Measurements from ENCODE around the gene CLEC1A. TPM values are rescaled to one million over a fixed set of nuclear protein-coding genes. Genes with fewer than 3 reads are reported as not detected.

Gene CLEC1A, protein sequence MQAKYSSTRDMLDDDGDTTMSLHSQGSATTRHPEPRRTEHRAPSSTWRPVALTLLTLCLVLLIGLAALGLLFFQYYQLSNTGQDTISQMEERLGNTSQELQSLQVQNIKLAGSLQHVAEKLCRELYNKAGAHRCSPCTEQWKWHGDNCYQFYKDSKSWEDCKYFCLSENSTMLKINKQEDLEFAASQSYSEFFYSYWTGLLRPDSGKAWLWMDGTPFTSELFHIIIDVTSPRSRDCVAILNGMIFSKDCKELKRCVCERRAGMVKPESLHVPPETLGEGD
- 12.8 and 20.0 TPM in 2 replicates for total RNA-seq

DNA sequence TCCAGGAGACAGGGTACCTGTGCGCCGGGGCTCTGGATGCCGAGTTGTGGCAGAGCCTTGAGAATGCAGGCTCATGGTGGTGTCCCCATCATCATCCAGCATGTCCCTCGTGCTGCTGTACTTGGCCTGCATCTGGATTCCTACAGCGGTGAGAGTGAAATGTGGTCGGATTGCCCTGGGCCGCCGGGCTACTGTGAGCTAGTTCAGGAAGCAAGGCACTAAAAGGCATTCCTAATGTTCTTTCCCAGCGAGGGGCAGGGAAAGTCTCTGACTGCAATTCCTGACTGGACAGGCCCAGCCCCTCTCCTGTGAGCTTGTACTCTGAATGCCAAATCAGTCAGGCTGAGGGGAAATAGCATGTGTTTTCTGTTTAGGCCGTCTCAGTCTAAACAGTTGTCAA, at the start of gene CLEC1A:
TSS of gene CLEC1A (minus strand) at position 195 of the 400 bp plus-strand sequence. CDS start at position 132, 63 bp downstream.
- peak; percentile 44 for DNase-seq (ENCODE audit: extremely low read depth, low read depth, low spot score)

DNA sequence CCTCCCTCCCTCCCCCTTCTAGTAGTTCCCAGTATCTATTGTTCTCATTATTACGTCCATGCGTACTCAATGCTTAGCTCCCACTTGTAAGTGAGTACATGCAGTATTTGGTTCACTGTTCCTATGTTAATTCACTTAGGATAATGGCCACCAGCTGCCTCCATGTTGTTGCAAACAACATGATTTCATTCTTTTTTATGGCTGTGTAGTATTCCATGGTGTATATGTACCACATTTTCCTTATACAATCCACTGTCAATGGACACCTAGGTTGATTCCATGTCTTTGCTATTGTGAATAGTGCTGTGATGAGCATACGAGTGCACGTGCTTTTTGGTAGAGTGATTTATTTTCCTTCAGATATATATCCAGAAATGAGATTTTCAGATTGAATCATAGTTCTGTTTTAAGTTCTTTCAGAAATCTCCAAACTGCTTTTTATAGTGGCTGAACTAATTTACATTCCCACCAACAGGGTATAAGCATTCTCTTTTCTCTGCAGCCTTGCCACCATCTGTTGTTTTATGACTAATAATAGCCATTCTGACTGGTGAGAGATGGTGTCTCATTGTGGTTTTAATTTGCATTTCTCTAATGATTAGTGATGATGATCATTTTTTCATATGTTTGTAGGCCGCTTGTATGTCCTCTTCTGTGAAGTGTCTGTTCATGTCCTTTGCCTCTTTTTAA, 49.1 kb upstream of the CLEC1A start:
- DNase-seq (ENCODE audit: extremely low read depth, low read depth, low spot score), result no peak

DNA sequence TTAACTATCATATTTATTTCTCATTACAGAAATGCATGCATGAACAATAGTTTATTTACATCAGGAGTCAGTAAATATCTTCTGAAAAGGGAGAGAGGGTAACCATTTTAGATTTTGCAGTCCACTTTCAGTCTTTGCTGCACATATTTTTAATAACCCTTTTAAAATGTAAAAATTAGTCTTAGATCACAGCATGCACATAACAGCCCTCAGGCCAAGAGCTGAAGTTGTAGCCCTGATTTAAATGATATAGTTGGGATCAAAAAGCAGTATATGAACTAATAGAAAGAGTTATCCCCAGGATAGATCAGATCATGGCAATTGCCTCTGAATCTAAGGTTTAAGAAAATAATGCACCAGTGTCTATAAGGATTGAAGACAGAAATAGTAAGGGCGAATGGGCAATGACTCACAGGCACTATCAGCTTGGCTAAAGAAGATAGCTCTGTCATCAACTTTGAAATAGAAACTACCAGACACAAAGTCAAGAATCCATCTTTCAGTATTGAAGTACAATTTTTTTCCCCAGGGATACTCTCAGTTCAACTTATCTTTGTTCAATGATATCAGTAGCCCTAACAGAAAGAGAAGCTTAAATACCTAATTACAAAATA, 44.3 kb upstream of the CLEC1A start:
- no peak for DNase-seq (ENCODE audit: extremely low read depth, low read depth, low spot score)

DNA sequence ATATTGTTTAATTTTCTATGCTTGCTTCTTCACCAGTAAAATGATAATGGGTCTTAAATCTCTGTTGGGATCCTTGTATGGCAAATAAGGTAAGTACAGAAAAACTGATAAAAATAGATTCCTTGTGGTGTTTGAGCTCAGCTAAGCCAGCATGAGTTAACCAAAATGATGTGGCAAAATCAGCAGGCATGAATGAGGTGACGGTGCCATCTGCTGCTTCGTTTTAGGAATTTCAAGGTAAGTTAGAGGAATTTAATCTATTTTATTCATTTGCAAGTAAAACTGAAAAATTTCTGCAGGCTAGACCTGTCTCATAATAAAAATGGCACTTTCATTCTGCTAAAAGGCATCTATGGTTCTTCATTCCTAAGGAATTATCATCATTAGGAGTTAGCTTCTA, 41.2 kb upstream of the CLEC1A start:
- DNase-seq (ENCODE audit: extremely low read depth, low read depth, low spot score), result peak; percentile 80

DNA sequence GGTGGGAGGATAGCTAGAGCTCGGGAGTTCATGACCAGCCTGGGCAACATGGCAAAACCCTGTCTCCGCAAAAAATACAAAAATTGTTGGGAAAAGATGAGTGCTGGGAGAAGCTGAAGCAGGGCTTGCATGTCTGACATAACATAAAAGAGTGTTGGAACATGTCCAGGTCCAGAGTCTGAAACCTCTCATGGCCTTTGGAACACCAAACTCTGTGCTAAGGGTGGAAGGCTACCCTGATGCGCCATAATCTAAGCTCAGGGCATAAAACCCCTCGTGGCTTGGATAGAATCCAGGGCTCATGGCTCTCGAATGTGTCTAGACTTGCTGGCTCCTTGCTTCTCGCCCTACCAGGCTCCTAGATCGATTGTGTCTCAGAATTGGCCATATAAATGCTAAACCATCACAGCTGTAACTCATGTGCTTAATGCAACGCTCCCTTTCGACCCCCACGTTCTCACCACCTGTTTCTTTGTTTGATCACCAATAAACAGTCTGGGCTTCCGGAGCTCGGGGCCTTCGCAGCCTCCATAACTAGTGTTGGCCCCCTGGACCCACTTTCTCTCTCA, 37.9 kb upstream of the CLEC1A start:
- no peak for DNase-seq (ENCODE audit: extremely low read depth, low read depth, low spot score)

DNA sequence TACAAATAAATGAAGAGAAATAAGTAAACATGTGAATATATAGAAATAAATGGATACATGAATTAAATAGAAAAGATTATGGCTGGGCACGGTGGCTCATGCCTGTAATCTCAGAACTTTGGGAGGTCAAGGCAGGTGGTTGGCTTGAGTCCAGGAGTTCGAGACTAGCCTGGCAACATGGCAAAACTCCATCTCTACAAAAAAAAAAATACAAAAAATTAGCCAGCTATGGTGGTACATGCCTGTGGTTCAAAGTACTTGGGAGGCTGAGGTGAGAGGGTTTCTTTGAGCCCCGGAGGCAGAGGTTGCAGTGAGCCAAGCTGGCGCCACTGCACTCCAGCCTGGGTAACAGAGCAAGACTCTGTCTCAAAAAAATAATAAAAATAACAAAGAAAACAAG, 36.3 kb upstream of the CLEC1A start:
- DNase-seq (ENCODE audit: extremely low read depth, low read depth, low spot score), result no peak

DNA sequence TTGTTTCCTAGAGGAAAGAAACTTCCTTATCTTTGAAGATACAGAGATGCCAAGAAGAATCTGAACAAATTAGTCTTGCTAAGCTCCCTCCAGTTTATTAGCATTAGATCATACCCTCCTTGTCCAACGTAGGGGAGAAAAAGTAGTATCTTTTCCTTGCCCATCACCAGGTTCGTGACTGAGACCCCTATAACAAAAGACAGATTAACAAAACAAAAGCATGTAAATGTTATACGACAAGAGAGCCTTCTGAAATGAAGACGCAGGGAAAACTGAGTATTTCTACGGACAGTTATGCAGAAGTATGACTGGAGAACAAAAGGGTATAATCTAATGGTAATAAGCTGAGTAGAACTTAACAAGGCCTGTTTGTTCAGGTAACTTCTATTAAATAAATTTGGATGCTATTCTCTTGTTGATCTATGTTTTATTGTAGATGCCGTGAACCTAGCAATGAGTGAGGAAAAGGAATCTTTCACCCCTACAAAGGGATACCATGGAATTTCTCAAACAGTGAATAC, 34.1 kb upstream of the CLEC1A start:
- no peak for DNase-seq (ENCODE audit: extremely low read depth, low read depth, low spot score)

DNA sequence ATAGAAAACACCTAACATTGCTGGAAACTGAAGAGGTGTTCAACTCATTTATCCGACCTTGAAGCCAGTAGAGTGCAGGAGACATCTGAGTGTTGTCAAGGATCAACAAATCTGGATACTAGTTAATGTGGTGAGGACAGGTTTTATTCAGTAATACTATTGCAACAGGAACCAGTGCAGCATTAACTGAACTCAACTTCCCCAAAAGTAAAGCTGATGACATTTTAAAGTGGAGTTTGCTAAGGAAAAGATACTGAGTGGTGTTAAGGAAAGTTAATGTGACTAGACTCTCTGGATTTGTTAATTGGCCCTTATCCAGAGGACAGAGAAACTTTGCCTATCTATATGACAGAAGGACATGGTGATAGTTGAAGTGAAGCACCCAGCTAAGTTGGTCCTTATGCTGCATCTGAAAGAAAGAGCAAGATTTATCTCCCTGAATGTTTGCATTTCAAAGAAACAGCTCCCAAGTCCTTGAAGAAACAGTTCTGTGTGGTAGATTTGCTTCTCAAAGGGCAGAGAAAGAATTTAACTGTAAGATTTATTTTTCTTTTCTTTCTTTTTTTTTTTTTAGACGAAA, 32.4 kb upstream of the CLEC1A start:
- no peak for DNase-seq (ENCODE audit: extremely low read depth, low read depth, low spot score)

DNA sequence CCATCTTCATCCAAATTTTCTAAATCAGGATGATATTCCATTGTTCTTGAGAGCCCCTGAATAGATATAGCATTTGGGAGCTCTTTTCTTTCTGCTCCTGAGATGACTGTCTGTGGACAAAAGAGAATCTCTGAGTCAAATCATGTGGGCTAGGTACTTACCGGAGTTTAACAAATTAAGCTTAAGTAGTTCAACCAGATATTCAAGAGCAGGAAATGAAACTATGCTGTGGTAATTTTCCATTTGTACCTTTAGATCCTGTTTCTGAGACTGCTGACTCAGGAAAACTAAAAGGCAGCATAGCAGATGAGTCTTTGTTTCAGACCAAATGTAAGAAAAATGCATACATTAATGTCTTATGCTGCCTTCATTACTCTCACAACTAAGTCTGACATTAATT, 31.3 kb upstream of the CLEC1A start, which contains the start of gene CLEC7A:
TSS of gene CLEC7A (minus strand) at position 158 of the 400 bp plus-strand sequence. CDS start at position 41, 117 bp downstream.
- DNase-seq (ENCODE audit: extremely low read depth, low read depth, low spot score), result no peak

DNA sequence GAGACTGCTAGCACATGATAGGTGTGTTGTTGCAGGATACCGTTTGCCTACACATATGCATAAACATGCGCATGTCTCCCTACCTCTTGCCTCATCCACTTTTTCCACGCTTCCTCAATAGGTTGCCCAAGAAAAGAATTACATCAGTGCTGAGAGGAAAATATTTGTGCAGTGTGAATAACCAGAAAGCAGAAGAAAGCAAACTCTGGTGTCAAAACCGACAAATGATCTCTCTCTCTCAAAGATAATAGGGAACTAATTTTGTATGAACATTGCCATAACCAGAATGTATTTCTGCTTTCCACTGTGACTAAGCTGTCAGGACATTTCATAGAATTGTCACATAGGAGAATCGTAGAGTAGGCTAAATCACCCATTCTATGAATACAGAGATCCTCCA, 29.9 kb upstream of the CLEC1A start:
- DNase-seq (ENCODE audit: extremely low read depth, low read depth, low spot score), result no peak

DNA sequence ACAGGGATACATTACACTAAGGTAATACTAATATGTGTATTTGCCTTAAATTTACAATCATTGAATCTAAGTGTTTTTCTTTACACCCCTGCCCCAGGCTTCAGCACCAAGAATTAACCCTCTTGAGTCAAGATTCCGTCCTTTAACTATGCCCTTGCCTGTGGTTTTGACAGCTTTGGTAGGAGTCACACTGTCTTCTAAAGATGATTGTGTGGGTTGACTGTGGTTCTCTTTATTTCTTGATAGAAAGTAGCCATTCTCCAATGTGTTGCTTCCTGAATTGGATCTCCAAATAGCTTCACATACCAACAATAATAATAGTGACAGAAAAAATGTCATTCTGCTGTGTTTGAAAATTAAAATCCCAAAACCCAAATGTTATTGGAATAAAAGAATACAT, 27.6 kb upstream of the CLEC1A start:
- DNase-seq (ENCODE audit: extremely low read depth, low read depth, low spot score), result no peak

DNA sequence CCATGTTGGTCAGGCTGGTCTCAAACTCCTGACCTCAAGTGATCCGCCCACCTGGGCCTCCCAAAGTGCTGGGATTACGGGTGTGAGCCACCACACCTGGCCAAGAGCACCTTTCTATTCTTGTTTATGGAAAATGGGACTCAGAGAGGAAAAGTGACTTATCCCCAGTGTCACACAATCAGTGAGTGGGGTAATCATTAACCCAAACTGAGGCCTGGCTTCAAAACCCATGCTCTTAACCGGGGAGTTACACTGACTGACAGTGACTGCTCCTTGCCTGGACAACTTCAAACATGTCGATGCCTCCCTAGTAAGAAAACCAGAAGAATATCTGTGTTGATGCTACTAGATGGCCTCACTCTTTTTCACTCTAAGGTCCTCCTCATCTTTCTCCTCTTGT, 23.9 kb upstream of the CLEC1A start:
- no peak for DNase-seq (ENCODE audit: extremely low read depth, low read depth, low spot score)

DNA sequence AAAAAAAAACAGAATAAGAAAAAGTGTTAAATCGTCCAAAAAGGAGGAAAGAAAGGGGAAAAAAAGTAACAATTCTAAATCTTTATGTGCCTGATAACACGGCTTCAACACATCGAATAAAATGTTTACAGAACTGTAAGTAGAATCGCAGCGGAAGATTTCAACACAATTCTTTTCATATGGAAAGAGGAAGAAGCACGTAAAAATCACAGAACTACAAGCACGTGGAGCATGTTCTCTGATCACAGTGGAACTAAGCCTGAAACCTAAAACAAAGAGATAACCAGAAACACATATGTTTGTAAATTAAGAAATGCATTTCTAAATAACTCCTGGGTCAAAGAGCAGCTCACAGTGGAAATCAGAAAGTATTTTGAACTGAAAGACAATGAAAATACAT, 22.5 kb upstream of the CLEC1A start:
- no peak for DNase-seq (ENCODE audit: extremely low read depth, low read depth, low spot score)

DNA sequence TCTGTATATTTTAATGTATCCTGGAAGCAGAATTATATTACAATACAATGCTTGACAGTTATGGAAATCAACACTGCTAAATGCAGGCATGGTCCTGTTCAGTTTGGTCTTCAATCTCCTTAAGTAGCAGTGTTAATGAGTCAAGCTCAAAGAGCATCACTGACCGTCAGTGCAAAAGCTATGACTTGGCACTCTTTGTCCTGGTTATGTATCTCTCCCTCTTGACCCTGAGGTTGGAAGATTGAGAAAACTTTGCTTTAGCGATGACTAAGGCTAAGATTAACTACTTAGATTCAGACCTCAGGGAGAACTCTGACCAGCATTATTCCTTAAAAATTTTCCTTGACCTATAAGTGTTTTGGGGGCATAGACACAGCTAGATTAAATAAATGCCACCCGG, 20.3 kb upstream of the CLEC1A start:
- DNase-seq (ENCODE audit: extremely low read depth, low read depth, low spot score), result no peak

DNA sequence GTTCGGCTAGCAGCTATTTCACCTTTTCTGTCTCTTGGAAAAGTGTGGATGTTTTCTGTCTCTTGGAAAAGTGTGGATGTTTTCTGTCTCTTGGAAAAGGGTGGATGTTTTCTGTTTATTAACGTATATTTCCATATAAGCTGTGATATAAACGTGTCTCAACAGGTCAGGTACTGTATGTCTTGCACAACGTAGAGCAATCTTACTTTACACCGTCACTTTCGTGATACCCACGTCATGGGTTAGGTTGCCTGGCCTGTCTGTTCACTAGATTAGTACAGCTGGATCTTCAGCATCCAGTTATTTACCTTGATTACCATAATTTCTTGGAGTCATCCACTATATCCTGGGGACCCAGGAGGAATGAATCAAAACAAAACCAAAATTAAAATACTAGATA, 17.1 kb upstream of the CLEC1A start:
- DNase-seq (ENCODE audit: extremely low read depth, low read depth, low spot score), result no peak

DNA sequence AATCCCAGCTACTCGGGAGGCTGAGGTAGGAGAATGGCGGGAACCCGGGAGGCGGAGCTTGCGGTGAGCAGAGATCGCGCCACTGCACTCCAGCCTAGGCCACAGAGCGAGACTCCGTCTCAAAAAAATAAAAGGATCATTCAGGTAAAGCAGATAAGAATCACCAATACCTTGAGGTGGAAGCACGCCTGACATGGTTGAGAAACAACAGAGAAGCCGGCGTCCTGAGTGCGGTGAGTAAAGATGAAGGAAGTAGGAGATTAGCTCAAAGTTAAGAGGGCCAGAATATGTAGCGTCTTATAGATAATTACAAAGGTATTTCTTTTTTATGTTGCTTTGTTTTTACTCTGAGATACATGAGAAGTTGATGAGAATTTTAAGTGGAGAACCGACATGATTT, 16.5 kb upstream of the CLEC1A start:
- DNase-seq (ENCODE audit: extremely low read depth, low read depth, low spot score), result no peak

DNA sequence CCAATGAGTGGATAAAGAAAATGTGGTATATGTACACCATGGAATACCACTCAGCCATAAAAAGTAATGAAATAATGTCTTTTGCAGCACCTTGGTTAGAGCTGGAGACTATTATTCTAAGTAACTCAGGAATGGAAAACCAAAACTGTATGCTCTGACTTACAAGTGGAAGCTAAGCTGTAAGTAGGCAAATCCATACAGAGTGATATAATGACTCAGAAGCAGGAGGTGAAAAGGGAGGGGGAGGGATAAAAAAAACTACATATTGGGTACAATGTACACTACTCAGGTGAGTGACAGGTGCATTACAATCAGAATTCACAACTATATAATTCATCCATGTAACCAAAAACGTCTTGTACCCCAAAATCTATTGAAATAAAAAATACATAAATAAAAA, 15.1 kb upstream of the CLEC1A start:
- DNase-seq (ENCODE audit: extremely low read depth, low read depth, low spot score), result no peak

DNA sequence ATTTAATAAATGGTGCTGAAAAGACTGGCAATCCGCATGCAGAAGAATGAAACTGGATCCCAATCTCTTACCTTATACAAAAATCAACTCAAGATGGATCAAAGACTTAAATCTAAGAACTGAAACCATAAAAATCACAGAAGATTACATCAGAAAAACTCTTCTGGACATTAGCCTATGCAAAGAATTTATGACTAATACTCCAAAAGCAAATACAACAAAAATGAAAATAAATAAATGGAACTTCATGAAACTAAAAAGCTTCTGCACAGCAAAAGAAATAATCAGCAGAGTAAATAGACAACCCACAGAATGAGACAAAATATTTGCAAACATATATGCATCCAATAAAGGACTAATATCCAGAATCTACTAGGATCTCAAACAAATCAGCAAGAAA, 14.3 kb upstream of the CLEC1A start:
- no peak for DNase-seq (ENCODE audit: extremely low read depth, low read depth, low spot score)

DNA sequence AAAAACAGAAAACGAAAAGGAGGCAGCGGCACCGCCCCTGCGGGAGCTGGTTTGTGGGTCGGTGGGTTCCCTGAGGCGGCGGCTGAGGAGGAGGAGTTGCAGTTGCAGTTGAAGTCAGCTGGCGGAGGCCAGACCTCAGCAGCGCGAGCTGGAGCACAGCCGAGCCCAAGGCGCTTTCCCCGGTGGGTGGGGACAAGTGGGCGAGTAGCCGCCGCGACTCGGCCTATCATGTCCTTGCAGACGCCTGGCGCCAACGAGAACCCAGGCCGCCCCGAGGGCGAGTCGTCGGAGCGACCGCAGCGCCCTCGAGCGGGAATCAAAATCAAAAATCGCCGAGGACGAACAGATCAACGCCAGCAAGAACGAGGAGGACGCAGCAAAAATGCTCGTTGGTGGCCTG, 12.7 kb upstream of the CLEC1A start:
- no peak for DNase-seq (ENCODE audit: extremely low read depth, low read depth, low spot score)

DNA sequence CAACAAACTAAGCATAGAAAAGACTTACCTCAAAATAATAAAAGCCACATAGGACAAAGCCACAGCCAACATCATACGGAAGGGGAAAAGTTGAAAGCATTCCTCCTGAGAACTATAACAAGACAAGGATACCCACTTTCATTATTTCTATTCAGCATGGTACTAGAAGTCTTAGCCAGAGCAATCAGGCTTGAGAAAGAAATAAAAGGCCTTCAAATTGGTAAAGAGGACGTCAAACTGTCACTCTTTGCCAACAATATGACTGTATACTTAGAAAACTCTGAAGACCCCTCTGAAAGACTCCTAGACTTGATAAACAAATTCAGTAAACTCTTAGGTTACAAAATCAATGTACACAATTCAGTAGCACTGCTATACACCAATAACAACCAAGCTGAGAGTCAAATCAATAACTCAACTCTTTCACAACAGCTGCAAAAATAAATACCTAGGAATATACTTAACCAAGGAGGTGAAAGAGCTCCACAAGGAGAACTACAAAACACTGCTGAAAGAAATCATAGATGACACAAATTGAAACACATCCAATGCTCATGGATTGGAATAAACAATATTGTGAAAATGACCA, 11.6 kb upstream of the CLEC1A start:
- no peak for DNase-seq (ENCODE audit: extremely low read depth, low read depth, low spot score)

DNA sequence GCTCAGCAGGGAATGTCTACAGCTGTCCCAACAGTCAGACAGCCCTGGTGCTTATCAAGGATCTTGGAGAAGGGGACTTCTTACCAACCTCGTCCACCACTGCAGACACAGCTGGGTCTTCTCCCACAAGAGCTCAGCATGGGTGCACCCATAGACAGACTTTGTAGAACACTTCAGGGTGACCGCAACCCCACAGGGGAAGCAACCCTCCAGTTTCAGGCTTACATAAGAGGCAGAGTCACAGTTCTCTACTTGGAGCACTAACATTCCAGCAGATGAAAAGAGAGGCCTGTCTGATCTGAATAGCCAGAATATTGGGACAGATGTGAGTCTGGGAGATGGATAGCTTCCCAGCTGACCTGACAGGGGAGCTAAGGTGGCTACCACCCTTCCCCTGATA, 3.5 kb upstream of the CLEC1A start:
- DNase-seq (ENCODE audit: extremely low read depth, low read depth, low spot score), result no peak
